ENCODE measurements around the gene PDGFD. TPM values are rescaled to one million over a fixed set of nuclear protein-coding genes. Genes with fewer than 3 reads are reported as not detected.

Gene PDGFD
- total and polyA plus RNA-seq, 2 donors (not counting 3 experiments of a cell fraction or from before 2014, with no cell fraction given): 6.3 to 13.1 TPM

- Histone ChIP-seq H3K27ac (ENCODE audit: insufficient read depth, low read depth, low read length) (no peak overlapping the region), H3K36me3 (ENCODE audit: control insufficient read depth in 2 of 2, extremely low read depth in 1 of 2, insufficient read depth in 2 of 2, low read length in 2 of 2) (no peaks in the 10 kb centered on the region), H3K4me3 (replicated peaks in 1 of 3; ENCODE audit: insufficient read depth in 1 of 3, low read depth in 1 of 3, low read length in 3 of 3) (no peak overlapping the region), H3K4me1 (ENCODE audit: control insufficient read depth, extremely low read depth, insufficient read depth, low read length) (no peaks in the 10 kb centered on the region), H3K27me3 (ENCODE audit: control insufficient read depth in 2 of 2, insufficient read depth in 2 of 2, low read length in 2 of 2) (no peaks in the 10 kb centered on the region), H4K20me1 (replicated peaks; ENCODE audit: control insufficient read depth, extremely low read depth, insufficient read depth, low read length) (no peaks in the 10 kb centered on the region), H3K9me1 (replicated peaks; ENCODE audit: control insufficient read depth, extremely low read depth, insufficient read depth, low read length) (no peaks in the 10 kb centered on the region), H2AFZ (ENCODE audit: low read depth, low read length) (no peak overlapping the region), H3K79me2 (ENCODE audit: control insufficient read depth, insufficient read depth, low read length) (no peaks in the 10 kb centered on the region), H3K9ac (replicated peaks; ENCODE audit: extremely low read depth, insufficient read depth, low read length) (no peak overlapping the region), H3K9me3 (replicated peaks; ENCODE audit: control insufficient read depth, insufficient read depth, low read length) (no peaks in the 10 kb centered on the region), H3K4me2 (ENCODE audit: insufficient read depth, low read length) (no peak overlapping the region)
- DNase-seq (ENCODE audit: low read depth, low spot score) (no peak), FAIRE-seq (no peak)
- ChIA-PET POLR2A (no interaction called here), CTCF (no interaction called here)
- intact Hi-C loops (cut with micrococcal nuclease): no loop called here
- TF ChIP-seq POLR2AphosphoS5 (IDR thresholded peaks at IDR 0.05; ENCODE audit: insufficient read depth, low read depth, low read length) (no peak), EZH2 (IDR thresholded peaks at IDR 0.05; ENCODE audit: borderline replicate concordance, low read depth, low read length, severe bottlenecking) (no peak), JUN (IDR thresholded peaks at IDR 0.05; ENCODE audit: borderline replicate concordance, insufficient read depth, insufficient read length, low read depth) (no peak), GATA2 (IDR thresholded peaks at IDR 0.05; ENCODE audit: insufficient read depth, insufficient read length, low read depth, low read length) (no peak)
- dilution Hi-C loops (cut with MboI; ENCODE audit: extremely low pct_ligation_motif_present, low sequenced_read_pairs): no loop called here
- BruUV-seq (replicated peaks): no TSS peak
These were observed 88.2 kb downstream of the PDGFD start for GRCh38 chr11:104075706-104076105.

GRCh38 chr11:104075091-104075490 is 88.9 kb downstream of the PDGFD start:
- ChIA-PET CTCF (interaction anchor here (1.2 kb wide), 1 partner anchor 31 kb away, joined by 3 read pairs; no protein-coding TSS in a partner anchor), POLR2A (no interaction called here)
- Histone ChIP-seq H3K27me3 (ENCODE audit: control insufficient read depth in 2 of 2, insufficient read depth in 2 of 2, low read length in 2 of 2) (no peaks in the 10 kb centered on the region), H3K9ac (replicated peaks; ENCODE audit: extremely low read depth, insufficient read depth, low read length) (no peak overlapping the region), H2AFZ (ENCODE audit: low read depth, low read length) (no peak overlapping the region), H3K36me3 (ENCODE audit: control insufficient read depth in 2 of 2, extremely low read depth in 1 of 2, insufficient read depth in 2 of 2, low read length in 2 of 2) (no peaks in the 10 kb centered on the region), H3K27ac (ENCODE audit: insufficient read depth, low read depth, low read length) (no peak overlapping the region), H3K4me3 (replicated peaks in 1 of 3; ENCODE audit: insufficient read depth in 1 of 3, low read depth in 1 of 3, low read length in 3 of 3) (no peak overlapping the region), H3K4me1 (ENCODE audit: control insufficient read depth, extremely low read depth, insufficient read depth, low read length) (no peaks in the 10 kb centered on the region), H3K9me1 (replicated peaks; ENCODE audit: control insufficient read depth, extremely low read depth, insufficient read depth, low read length) (no peaks in the 10 kb centered on the region), H3K9me3 (replicated peaks; ENCODE audit: control insufficient read depth, insufficient read depth, low read length) (no peaks in the 10 kb centered on the region), H3K79me2 (ENCODE audit: control insufficient read depth, insufficient read depth, low read length) (no peaks in the 10 kb centered on the region), H3K4me2 (ENCODE audit: insufficient read depth, low read length) (no peak overlapping the region), H4K20me1 (replicated peaks; ENCODE audit: control insufficient read depth, extremely low read depth, insufficient read depth, low read length) (no peaks in the 10 kb centered on the region)
- dilution Hi-C loops (cut with MboI; ENCODE audit: extremely low pct_ligation_motif_present, low sequenced_read_pairs) (no loop called here), intact Hi-C loops (cut with micrococcal nuclease) (no loop called here)
- DNase-seq (ENCODE audit: low read depth, low spot score) (no peak), FAIRE-seq (no peak)
- TF ChIP-seq JUN (IDR thresholded peaks at IDR 0.05; ENCODE audit: borderline replicate concordance, insufficient read depth, insufficient read length, low read depth): no peak
- TF ChIP-seq MAX (IDR thresholded peaks at IDR 0.05; ENCODE audit: insufficient read depth, insufficient read length): no peak
- no peak for TF ChIP-seq POLR2AphosphoS5 (IDR thresholded peaks at IDR 0.05; ENCODE audit: insufficient read depth, low read depth, low read length)
- TF ChIP-seq FOS (IDR thresholded peaks at IDR 0.05; ENCODE audit: borderline replicate concordance, insufficient read depth, low read length): no peak
- TF ChIP-seq POLR2A (IDR thresholded peaks at IDR 0.05; ENCODE audit: low read depth, low read length): no peak
- no peak for TF ChIP-seq CTCF (IDR thresholded peaks at IDR 0.05; ENCODE audit: extremely low read depth in 1 of 2, insufficient read depth in 1 of 2, low read depth in 1 of 2, low read length in 2 of 2)
- no peak for TF ChIP-seq EZH2 (IDR thresholded peaks at IDR 0.05; ENCODE audit: borderline replicate concordance, low read depth, low read length, severe bottlenecking)
- TF ChIP-seq GATA2 (IDR thresholded peaks at IDR 0.05; ENCODE audit: insufficient read depth, insufficient read length, low read depth, low read length): no peak
- no peak for TF ChIP-seq MYC (IDR thresholded peaks at IDR 0.05; ENCODE audit: low read depth, low read length)
- no TSS peak for BruUV-seq (replicated peaks)

Data from endothelial cell of umbilical vein (primary cell).